ENCODE results near the gene DLG2. TPM values are rescaled to one million over a fixed set of nuclear protein-coding genes. Genes with fewer than 3 reads are reported as not detected.

The DLG2 gene
- total and polyA plus RNA-seq, 4 donors: 1.3 to 23.3 (median 10.9) TPM

DNA sequence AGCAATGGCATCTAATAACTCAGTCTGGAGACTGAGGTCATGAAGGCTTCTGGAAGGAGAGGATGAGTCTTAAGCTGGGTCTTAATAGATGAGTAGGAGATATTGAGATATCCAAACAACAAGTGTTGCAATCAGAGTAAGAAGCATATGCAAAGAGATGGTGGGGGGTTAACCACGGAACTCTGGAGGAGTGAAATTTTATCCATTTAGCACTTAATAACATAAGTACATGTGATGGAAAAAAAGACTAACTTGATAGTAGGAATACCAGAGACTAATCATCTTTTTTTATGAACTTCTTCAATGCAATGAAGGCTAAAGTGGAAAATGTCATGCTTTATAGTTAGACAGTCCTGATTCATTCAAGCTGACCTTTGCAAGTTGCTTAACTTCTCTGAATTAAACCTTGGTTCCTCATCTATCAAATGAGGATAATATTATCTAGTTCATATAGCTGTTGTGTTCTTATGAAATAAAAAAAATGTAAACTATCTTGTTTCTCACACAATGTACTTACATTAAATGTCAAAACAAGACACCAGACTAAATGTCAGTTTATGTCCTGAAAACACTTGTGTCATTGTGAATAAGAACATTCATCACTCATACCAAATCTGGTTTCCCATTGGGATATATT, 1937.9 kb downstream of the DLG2 start:
- H3K9me3 ChIP-seq (ENCODE audit: control insufficient read depth, low read length): no peaks in the 10 kb centered on the region
- WGBS, 2 donors: 92 to 96% methylated on average over 1 of the region's 1 CpG
- H3K4me1 ChIP-seq (ENCODE audit: control insufficient read depth in 1 of 2, insufficient read depth in 2 of 2, low read length in 2 of 2): peaks cover 3 to 4% of the 10 kb centered on the region in 2 donors
- no peak for ATAC-seq (ENCODE audit: low FRiP score)
- no peak for DNase-seq
- intact Hi-C loops (cut with DNase I): no loop called here
- H3K27ac ChIP-seq (ENCODE audit: low read depth in 1 of 2, low read length in 2 of 2): no peak overlapping the region
- H3K4me3 ChIP-seq (ENCODE audit: low read length in 2 of 2): no peak overlapping the region
- H3K27me3 ChIP-seq (ENCODE audit: control insufficient read depth in 1 of 2, insufficient read depth in 2 of 2, low read length in 1 of 2): no peaks in the 10 kb centered on the region
- no peaks in the 10 kb centered on the region for H3K36me3 ChIP-seq (ENCODE audit: control insufficient read depth in 1 of 2, insufficient read depth in 2 of 2, low read length in 1 of 2)

DNA sequence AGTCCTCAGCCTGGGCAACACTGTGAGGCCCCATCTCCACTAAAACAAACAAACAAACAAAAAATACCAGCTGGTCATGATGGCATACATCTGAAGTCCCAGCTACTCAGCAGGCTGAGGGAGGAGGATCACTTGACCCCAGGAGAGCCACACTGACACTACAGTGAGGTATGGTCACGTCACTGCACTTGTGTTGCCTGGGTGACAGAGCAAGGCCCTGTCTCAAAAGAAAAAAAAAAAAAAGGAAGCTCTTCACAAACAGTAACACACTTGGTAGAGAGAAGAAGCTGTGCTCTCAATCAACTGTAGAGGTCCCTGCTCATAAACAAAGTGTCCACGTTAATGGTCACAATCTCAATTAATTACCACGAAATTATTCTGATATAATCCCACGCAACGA, 1939.4 kb downstream of the DLG2 start:
- DNase-seq (no peak), ATAC-seq (ENCODE audit: low FRiP score) (no peak)
- H3K27ac ChIP-seq (ENCODE audit: low read depth in 1 of 2, low read length in 2 of 2): no peak overlapping the region
- H3K27me3 ChIP-seq (ENCODE audit: control insufficient read depth in 1 of 2, insufficient read depth in 2 of 2, low read length in 1 of 2): no peaks in the 10 kb centered on the region
- WGBS, 2 donors: 95 to 97% methylated on average over 5 of the region's 5 CpGs
- H3K9me3 ChIP-seq (ENCODE audit: control insufficient read depth, low read length): no peaks in the 10 kb centered on the region
- H3K36me3 ChIP-seq (ENCODE audit: control insufficient read depth in 1 of 2, insufficient read depth in 2 of 2, low read length in 1 of 2): no peaks in the 10 kb centered on the region
- peaks cover 3% of the 10 kb centered on the region in 2 donors for H3K4me1 ChIP-seq (ENCODE audit: control insufficient read depth in 1 of 2, insufficient read depth in 2 of 2, low read length in 2 of 2)
- intact Hi-C loops (cut with DNase I): no loop called here
- H3K4me3 ChIP-seq (ENCODE audit: low read length in 2 of 2): no peak overlapping the region

DNA sequence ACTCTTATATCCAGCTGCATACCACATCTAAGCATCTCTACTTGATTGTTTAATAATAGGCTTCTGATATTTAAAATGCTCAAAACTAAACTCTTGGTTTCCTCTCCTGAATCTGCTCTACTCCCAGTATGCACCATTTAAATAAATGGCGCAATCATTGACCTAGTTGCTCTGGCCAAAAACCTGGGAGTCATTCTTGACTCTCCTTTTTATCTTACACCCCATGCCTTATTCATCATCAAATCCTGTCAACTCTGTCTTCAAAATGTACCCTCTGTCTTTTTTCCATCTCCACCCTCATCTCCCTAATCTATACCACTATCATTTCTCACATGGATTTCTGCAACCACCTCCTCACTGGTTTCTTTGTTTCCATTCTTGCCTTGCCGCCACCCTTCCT, 1941.4 kb downstream of the DLG2 start:
- Histone ChIP-seq H3K36me3 (ENCODE audit: control insufficient read depth in 1 of 2, insufficient read depth in 2 of 2, low read length in 1 of 2) (no peaks in the 10 kb centered on the region), H3K27me3 (ENCODE audit: control insufficient read depth in 1 of 2, insufficient read depth in 2 of 2, low read length in 1 of 2) (no peaks in the 10 kb centered on the region), H3K4me1 (ENCODE audit: control insufficient read depth in 1 of 2, insufficient read depth in 2 of 2, low read length in 2 of 2) (peaks cover 0 to 4% of the 10 kb centered on the region in 2 donors), H3K4me3 (ENCODE audit: low read length in 2 of 2) (no peak overlapping the region), H3K27ac (ENCODE audit: low read depth in 1 of 2, low read length in 2 of 2) (no peak overlapping the region), H3K9me3 (ENCODE audit: control insufficient read depth, low read length) (no peaks in the 10 kb centered on the region)
- DNase-seq (no peak), ATAC-seq (ENCODE audit: low FRiP score) (no peak)
- 95 to 98% methylated on average over 2 of the region's 2 CpGs for WGBS, 2 donors
- intact Hi-C loops (cut with DNase I): no loop called here

DNA sequence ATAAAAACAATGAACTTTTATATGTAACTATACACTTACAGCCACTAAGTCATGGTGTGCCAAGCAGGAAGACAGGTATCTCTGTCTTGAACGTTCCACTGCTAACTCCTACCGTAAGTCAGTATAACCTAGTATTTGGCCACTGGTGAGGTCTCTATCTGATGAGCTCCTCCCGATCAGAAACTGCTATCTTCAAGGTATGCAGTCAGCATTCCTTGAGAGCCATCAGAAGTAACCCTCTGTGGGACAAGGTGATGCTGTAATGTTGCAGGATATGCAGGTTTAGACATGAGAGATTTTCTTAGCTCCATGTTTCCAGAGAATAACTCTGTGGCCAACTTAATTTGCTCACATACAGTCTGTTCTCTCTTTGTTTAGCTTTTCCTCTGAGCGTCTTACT, 1943.1 kb downstream of the DLG2 start:
- peaks cover 0 to 4% of the 10 kb centered on the region in 2 donors for H3K4me1 ChIP-seq (ENCODE audit: control insufficient read depth in 1 of 2, insufficient read depth in 2 of 2, low read length in 2 of 2)
- H3K27ac ChIP-seq (ENCODE audit: low read depth in 1 of 2, low read length in 2 of 2): no peak overlapping the region
- H3K27me3 ChIP-seq (ENCODE audit: control insufficient read depth in 1 of 2, insufficient read depth in 2 of 2, low read length in 1 of 2): no peaks in the 10 kb centered on the region
- no peak for DNase-seq
- 89 to 90% methylated on average over 4 of the region's 4 CpGs for WGBS, 2 donors
- H3K9me3 ChIP-seq (ENCODE audit: control insufficient read depth, low read length): no peaks in the 10 kb centered on the region
- no peak overlapping the region for H3K4me3 ChIP-seq (ENCODE audit: low read length in 2 of 2)
- no peak for ATAC-seq (ENCODE audit: low FRiP score)
- no peaks in the 10 kb centered on the region for H3K36me3 ChIP-seq (ENCODE audit: control insufficient read depth in 1 of 2, insufficient read depth in 2 of 2, low read length in 1 of 2)
- intact Hi-C loops (cut with DNase I): no loop called here

DNA sequence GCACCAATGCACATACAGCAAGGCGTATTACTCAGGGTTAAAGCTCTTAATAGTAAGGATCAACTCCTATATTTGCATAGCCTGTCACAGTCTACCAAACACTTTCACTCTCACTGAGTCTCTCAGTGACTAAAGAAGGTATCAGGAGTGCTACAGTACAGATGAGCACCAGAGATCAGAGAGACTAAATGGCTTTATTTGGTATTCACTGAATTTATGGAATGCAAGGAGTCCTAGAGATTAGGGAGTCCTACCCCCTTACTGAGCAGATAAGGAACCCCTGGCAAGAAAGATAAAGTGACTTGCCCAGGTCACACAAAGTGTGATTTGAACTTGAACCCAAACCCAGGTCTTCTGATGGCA, 1944.6 kb downstream of the DLG2 start:
- WGBS, 2 donors: 88 to 91% methylated on average over 1 of the region's 1 CpG
- peaks cover 0 to 4% of the 10 kb centered on the region in 2 donors for H3K4me1 ChIP-seq (ENCODE audit: control insufficient read depth in 1 of 2, insufficient read depth in 2 of 2, low read length in 2 of 2)
- H3K36me3 ChIP-seq (ENCODE audit: control insufficient read depth in 1 of 2, insufficient read depth in 2 of 2, low read length in 1 of 2): no peaks in the 10 kb centered on the region
- no peak overlapping the region for H3K27ac ChIP-seq (ENCODE audit: low read depth in 1 of 2, low read length in 2 of 2)
- ATAC-seq (ENCODE audit: low FRiP score): no peak
- intact Hi-C loops (cut with DNase I): no loop called here
- no peak overlapping the region for H3K4me3 ChIP-seq (ENCODE audit: low read length in 2 of 2)
- H3K9me3 ChIP-seq (ENCODE audit: control insufficient read depth, low read length): no peaks in the 10 kb centered on the region
- no peak for DNase-seq
- H3K27me3 ChIP-seq (ENCODE audit: control insufficient read depth in 1 of 2, insufficient read depth in 2 of 2, low read length in 1 of 2): no peaks in the 10 kb centered on the region

DNA sequence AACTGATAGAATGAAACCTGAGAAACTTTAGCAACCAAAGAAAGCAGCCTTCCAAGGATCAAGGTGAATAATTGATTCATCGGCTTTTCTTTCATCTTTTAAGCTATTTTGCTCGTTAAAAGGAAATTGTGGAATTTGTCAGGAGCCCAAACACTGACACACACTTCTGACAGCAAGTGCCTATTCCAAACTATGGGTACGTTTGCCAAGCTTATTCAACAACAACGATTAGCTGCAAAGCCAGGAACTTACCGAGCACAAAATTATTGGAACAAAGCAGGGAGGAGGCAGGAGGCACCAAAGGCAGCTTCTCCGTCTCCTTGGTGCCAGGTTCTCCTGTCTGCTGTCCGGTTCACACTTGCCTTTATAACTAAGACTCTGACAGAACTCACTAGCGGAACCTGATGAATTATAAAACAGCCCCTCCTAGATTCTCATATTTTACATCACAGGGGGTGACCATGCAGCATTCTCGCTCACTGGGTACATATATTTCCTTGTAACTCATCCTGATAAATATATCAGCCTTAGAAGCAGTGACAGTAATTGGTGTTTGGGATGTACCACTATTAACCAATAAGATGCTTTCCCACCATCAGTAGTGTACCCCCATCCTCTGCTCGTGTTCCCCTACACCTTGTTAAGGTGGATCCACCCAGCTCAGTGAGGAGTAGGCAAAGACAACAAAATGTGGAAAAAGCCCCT, 1945.1 kb downstream of the DLG2 start:
- Histone ChIP-seq H3K36me3 (ENCODE audit: control insufficient read depth in 1 of 2, insufficient read depth in 2 of 2, low read length in 1 of 2) (no peaks in the 10 kb centered on the region), H3K27ac (ENCODE audit: low read depth in 1 of 2, low read length in 2 of 2) (no peak overlapping the region), H3K27me3 (ENCODE audit: control insufficient read depth in 1 of 2, insufficient read depth in 2 of 2, low read length in 1 of 2) (no peaks in the 10 kb centered on the region), H3K4me3 (ENCODE audit: low read length in 2 of 2) (no peak overlapping the region), H3K4me1 (ENCODE audit: control insufficient read depth in 1 of 2, insufficient read depth in 2 of 2, low read length in 2 of 2) (peaks cover 0 to 4% of the 10 kb centered on the region in 2 donors), H3K9me3 (ENCODE audit: control insufficient read depth, low read length) (no peaks in the 10 kb centered on the region)
- ATAC-seq (ENCODE audit: low FRiP score): no peak
- DNase-seq: no peak
- 35% methylated on average over 10 of the region's 10 CpGs for WGBS, 2 donors
- intact Hi-C loops (cut with DNase I): no loop called here

DNA sequence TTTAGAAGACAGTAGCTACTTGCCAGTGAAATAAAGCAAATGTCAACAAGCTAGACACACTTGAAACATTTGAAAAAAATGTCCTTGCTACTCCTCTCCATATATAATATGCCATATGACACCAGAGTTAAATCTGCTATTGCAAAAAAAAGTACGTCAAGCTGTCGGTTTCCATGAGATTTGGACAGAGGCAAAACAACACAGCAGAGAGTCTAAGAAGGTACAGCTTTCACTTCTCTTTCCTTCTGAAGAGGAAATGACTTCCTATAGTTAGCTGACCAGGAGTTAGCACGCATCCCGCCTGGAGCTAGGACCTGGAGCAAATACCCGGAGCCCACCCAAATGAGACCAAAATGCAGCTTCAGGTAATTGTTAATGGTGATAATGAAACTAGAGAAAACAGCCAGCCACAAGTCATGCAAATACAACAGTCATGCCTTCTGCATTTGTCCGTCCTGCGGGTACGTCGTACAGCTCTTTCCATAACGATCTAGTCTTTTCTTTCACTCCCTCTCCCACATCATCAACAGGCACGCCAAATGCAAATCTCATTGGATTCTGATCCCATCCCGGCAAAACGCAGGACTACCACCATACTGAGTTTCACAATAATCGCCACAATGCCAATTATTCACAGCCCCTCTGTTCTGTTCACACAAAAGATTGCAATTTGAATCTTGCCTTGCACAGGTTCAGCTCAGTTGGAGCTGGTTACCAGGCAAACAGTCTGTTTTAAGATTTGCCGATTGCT, 1945.9 kb downstream of the DLG2 start:
- H3K4me3 ChIP-seq (ENCODE audit: low read length in 2 of 2): peak overlapping the region in 1 of 2 donors; percentile 20
- intact Hi-C loops (cut with DNase I): no loop called here

DNA sequence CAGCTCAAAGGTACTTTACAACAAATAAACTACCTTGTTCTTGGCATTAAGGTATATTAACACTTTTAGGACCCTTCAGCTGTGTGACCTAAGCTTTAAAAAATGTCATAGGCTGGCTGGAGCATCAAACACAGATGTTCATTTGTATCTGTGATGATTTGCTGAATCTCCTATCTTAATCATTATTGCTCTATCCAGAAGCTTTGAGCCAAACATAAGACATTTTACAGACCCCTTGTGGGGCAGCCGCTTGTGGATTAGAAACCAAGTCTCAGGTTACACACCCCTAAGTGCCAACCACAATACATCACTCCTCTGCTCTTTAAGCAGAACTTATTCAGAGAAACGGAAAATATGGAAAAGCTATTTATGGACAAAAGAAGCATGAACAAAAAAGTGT, 1946.8 kb downstream of the DLG2 start:
- ATAC-seq (ENCODE audit: low FRiP score) (no peak), DNase-seq (no peak)
- H3K9me3 ChIP-seq (ENCODE audit: control insufficient read depth, low read length): no peaks in the 10 kb centered on the region
- intact Hi-C loops (cut with DNase I): no loop called here
- WGBS, 2 donors: 1 to 6% methylated on average over 2 of the region's 2 CpGs
- H3K27me3 ChIP-seq (ENCODE audit: control insufficient read depth in 1 of 2, insufficient read depth in 2 of 2, low read length in 1 of 2): no peaks in the 10 kb centered on the region
- H3K4me3 ChIP-seq (ENCODE audit: low read length in 2 of 2): no peak overlapping the region
- no peaks in the 10 kb centered on the region for H3K36me3 ChIP-seq (ENCODE audit: control insufficient read depth in 1 of 2, insufficient read depth in 2 of 2, low read length in 1 of 2)
- no peak overlapping the region for H3K27ac ChIP-seq (ENCODE audit: low read depth in 1 of 2, low read length in 2 of 2)
- H3K4me1 ChIP-seq (ENCODE audit: control insufficient read depth in 1 of 2, insufficient read depth in 2 of 2, low read length in 2 of 2): peaks cover 0 to 4% of the 10 kb centered on the region in 2 donors

More for the DNA sequence above, 1945.9 kb downstream of the DLG2 start:
- DNase-seq: no peak
- ATAC-seq (ENCODE audit: low FRiP score): no peak
- H3K27me3 ChIP-seq (ENCODE audit: control insufficient read depth in 1 of 2, insufficient read depth in 2 of 2, low read length in 1 of 2): no peaks in the 10 kb centered on the region
- peaks cover 0 to 4% of the 10 kb centered on the region in 2 donors for H3K4me1 ChIP-seq (ENCODE audit: control insufficient read depth in 1 of 2, insufficient read depth in 2 of 2, low read length in 2 of 2)
- no peaks in the 10 kb centered on the region for H3K9me3 ChIP-seq (ENCODE audit: control insufficient read depth, low read length)
- WGBS, 2 donors: 34 to 43% methylated on average over 15 of the region's 15 CpGs
- no peak overlapping the region for H3K27ac ChIP-seq (ENCODE audit: low read depth in 1 of 2, low read length in 2 of 2)
- H3K36me3 ChIP-seq (ENCODE audit: control insufficient read depth in 1 of 2, insufficient read depth in 2 of 2, low read length in 1 of 2): no peaks in the 10 kb centered on the region

All from aorta (tissue), 5 donors.